ENCODE measurements around the gene ADGRB3. TPM values are rescaled to one million over a fixed set of nuclear protein-coding genes. Genes with fewer than 3 reads are reported as not detected.

Gene ADGRB3
- total and polyA plus RNA-seq, 10 of the 15 experiments (the other 5 are each of a cell fraction or from before 2014, with no cell fraction given): 0.03 to 0.06 TPM; not detected in 8

DNA sequence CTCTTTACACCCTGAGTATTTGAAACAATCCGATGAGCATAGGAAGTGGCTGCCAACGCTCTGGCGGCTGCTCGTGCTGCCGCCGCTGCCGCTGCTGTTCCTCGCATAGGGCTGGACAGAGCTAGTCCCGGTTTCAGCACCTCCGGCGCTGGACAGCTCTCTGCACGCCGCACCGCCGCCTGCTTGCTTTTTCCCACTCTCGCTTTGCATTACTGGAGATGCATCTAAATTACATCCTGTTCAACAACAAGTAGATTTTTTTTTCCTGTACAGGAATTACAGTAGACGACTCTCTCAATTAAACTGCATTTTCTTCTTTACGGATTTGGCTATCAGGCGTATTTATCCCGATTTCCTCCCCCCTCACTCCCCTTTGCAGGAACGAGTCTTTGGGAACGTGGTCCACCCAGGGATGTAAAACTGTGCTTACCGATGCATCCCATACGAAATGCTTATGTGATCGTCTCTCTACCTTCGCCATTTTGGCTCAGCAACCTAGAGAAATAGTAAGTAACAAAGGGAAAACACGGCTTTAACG, 597.9 kb downstream of the ADGRB3 start:
- ATAC-seq (peak; percentile 94), DNase-seq (ENCODE audit: low read depth, low spot score) (no peak), FAIRE-seq (no peak)
- in situ Hi-C loops (cut with MboI): no loop called here
- no peaks in the 10 kb centered on the region for H3K4me1 ChIP-seq (ENCODE audit: control insufficient read depth, insufficient read depth, low read length)
- 27% methylated on average over 28 of the region's 28 CpGs for WGBS (ENCODE audit: insufficient coverage, insufficient replicate concordance, low lambda C conversion rate, missing lambda C conversion rate)
- no peaks in the 10 kb centered on the region for H3K79me2 ChIP-seq (ENCODE audit: control insufficient read depth, insufficient read depth, low read length)
- intact Hi-C loops (cut with micrococcal nuclease; ENCODE audit: unreplicated experiment): no loop called here
- H3K4me3 ChIP-seq: no peak overlapping the region
- ChIA-PET POLR2A (no interaction called here), RAD21 (ENCODE audit: unreplicated experiment) (no interaction called here), SMC1A (ENCODE audit: uncharacterized antibody, unreplicated experiment) (no interaction called here), CTCF (no interaction called here)
- H4K20me1 ChIP-seq (ENCODE audit: control insufficient read depth, insufficient read depth): no peaks in the 10 kb centered on the region
- no TSS peak for BruUV-seq (replicated peaks)
- H2AFZ ChIP-seq (ENCODE audit: control insufficient read depth, low read depth, low read length): no peak overlapping the region
- H3K9me3 ChIP-seq (replicated peaks; ENCODE audit: control insufficient read depth, insufficient read depth, low read length): no peaks in the 10 kb centered on the region
- no peak overlapping the region for H3K27ac ChIP-seq (ENCODE audit: control insufficient read depth, insufficient read depth)
- H3K36me3 ChIP-seq (ENCODE audit: control insufficient read depth in 2 of 2, insufficient read depth in 2 of 2, low read length in 1 of 2): no peaks in the 10 kb centered on the region
- H3K27me3 ChIP-seq (replicated peaks in 1 of 2; ENCODE audit: control insufficient read depth in 2 of 2, insufficient read depth in 2 of 2, low read length in 1 of 2): no peaks in the 10 kb centered on the region
- H3K9ac ChIP-seq (ENCODE audit: control insufficient read depth, insufficient read depth, low read length): no peak overlapping the region
- no peak overlapping the region for H3K4me2 ChIP-seq (ENCODE audit: control insufficient read depth, insufficient read depth)
- TF ChIP-seq ASH2L (IDR thresholded peaks at IDR 0.05; ENCODE audit: borderline replicate concordance, low read depth): no peak
- TF ChIP-seq, protein P1, sequence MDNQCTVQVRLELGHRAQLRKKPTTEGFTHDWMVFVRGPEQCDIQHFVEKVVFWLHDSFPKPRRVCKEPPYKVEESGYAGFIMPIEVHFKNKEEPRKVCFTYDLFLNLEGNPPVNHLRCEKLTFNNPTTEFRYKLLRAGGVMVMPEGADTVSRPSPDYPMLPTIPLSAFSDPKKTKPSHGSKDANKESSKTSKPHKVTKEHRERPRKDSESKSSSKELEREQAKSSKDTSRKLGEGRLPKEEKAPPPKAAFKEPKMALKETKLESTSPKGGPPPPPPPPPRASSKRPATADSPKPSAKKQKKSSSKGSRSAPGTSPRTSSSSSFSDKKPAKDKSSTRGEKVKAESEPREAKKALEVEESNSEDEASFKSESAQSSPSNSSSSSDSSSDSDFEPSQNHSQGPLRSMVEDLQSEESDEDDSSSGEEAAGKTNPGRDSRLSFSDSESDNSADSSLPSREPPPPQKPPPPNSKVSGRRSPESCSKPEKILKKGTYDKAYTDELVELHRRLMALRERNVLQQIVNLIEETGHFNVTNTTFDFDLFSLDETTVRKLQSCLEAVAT (IDR thresholded peaks at IDR 0.05): no peak
- TF ChIP-seq POLR2AphosphoS5 (IDR thresholded peaks at IDR 0.05; ENCODE audit: low read length): no peak
- TF ChIP-seq SIX5 (IDR thresholded peaks at IDR 0.05; ENCODE audit: low read depth, low read length, severe bottlenecking): no peak
- TF ChIP-seq, protein P2, sequence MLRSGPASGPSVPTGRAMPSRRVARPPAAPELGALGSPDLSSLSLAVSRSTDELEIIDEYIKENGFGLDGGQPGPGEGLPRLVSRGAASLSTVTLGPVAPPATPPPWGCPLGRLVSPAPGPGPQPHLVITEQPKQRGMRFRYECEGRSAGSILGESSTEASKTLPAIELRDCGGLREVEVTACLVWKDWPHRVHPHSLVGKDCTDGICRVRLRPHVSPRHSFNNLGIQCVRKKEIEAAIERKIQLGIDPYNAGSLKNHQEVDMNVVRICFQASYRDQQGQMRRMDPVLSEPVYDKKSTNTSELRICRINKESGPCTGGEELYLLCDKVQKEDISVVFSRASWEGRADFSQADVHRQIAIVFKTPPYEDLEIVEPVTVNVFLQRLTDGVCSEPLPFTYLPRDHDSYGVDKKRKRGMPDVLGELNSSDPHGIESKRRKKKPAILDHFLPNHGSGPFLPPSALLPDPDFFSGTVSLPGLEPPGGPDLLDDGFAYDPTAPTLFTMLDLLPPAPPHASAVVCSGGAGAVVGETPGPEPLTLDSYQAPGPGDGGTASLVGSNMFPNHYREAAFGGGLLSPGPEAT (IDR thresholded peaks at IDR 0.05; ENCODE audit: low read depth): no peak
- TF ChIP-seq MYB (IDR thresholded peaks at IDR 0.05; ENCODE audit: borderline replicate concordance, low read depth, low read length): no peak
- no peak for TF ChIP-seq WRNIP1 (IDR thresholded peaks at IDR 0.05; ENCODE audit: borderline replicate concordance, low read depth, low read length)
- TF ChIP-seq, protein P3, sequence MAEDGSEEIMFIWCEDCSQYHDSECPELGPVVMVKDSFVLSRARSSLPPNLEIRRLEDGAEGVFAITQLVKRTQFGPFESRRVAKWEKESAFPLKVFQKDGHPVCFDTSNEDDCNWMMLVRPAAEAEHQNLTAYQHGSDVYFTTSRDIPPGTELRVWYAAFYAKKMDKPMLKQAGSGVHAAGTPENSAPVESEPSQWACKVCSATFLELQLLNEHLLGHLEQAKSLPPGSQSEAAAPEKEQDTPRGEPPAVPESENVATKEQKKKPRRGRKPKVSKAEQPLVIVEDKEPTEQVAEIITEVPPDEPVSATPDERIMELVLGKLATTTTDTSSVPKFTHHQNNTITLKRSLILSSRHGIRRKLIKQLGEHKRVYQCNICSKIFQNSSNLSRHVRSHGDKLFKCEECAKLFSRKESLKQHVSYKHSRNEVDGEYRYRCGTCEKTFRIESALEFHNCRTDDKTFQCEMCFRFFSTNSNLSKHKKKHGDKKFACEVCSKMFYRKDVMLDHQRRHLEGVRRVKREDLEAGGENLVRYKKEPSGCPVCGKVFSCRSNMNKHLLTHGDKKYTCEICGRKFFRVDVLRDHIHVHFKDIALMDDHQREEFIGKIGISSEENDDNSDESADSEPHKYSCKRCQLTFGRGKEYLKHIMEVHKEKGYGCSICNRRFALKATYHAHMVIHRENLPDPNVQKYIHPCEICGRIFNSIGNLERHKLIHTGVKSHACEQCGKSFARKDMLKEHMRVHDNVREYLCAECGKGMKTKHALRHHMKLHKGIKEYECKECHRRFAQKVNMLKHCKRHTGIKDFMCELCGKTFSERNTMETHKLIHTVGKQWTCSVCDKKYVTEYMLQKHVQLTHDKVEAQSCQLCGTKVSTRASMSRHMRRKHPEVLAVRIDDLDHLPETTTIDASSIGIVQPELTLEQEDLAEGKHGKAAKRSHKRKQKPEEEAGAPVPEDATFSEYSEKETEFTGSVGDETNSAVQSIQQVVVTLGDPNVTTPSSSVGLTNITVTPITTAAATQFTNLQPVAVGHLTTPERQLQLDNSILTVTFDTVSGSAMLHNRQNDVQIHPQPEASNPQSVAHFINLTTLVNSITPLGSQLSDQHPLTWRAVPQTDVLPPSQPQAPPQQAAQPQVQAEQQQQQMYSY (CRISPR knock-in tag; IDR thresholded peaks at IDR 0.05): no peak
- TF ChIP-seq, protein P4, sequence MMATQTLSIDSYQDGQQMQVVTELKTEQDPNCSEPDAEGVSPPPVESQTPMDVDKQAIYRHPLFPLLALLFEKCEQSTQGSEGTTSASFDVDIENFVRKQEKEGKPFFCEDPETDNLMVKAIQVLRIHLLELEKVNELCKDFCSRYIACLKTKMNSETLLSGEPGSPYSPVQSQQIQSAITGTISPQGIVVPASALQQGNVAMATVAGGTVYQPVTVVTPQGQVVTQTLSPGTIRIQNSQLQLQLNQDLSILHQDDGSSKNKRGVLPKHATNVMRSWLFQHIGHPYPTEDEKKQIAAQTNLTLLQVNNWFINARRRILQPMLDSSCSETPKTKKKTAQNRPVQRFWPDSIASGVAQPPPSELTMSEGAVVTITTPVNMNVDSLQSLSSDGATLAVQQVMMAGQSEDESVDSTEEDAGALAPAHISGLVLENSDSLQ (IDR thresholded peaks at IDR 0.05): no peak
- TF ChIP-seq, protein P5, sequence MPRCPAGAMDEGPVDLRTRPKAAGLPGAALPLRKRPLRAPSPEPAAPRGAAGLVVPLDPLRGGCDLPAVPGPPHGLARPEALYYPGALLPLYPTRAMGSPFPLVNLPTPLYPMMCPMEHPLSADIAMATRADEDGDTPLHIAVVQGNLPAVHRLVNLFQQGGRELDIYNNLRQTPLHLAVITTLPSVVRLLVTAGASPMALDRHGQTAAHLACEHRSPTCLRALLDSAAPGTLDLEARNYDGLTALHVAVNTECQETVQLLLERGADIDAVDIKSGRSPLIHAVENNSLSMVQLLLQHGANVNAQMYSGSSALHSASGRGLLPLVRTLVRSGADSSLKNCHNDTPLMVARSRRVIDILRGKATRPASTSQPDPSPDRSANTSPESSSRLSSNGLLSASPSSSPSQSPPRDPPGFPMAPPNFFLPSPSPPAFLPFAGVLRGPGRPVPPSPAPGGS (IDR thresholded peaks at IDR 0.05; ENCODE audit: borderline replicate concordance, insufficient read depth, low read depth, low read length, poor library complexity, severe bottlenecking): no peak
- peak; percentile 98 for TF ChIP-seq MXI1 (IDR thresholded peaks at IDR 0.05; ENCODE audit: low read depth, low read length)
- TF ChIP-seq, protein P6, sequence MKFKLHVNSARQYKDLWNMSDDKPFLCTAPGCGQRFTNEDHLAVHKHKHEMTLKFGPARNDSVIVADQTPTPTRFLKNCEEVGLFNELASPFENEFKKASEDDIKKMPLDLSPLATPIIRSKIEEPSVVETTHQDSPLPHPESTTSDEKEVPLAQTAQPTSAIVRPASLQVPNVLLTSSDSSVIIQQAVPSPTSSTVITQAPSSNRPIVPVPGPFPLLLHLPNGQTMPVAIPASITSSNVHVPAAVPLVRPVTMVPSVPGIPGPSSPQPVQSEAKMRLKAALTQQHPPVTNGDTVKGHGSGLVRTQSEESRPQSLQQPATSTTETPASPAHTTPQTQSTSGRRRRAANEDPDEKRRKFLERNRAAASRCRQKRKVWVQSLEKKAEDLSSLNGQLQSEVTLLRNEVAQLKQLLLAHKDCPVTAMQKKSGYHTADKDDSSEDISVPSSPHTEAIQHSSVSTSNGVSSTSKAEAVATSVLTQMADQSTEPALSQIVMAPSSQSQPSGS (IDR thresholded peaks at IDR 0.05; ENCODE audit: low read length): no peak
- no peak for TF ChIP-seq RB1 (IDR thresholded peaks at IDR 0.05; ENCODE audit: borderline replicate concordance)
